GM12878 (cell line): ENCODE measurements around the gene ABHD1. TPM values are rescaled to one million over a fixed set of nuclear protein-coding genes. Genes with fewer than 3 reads are reported as not detected.

Source experiments
- ATAC-seq: fragments of 200-7000 bp; cut with Tn5 transposase; 3 replicates; pipeline ENCODE4 v1.9.1; 2020; ENCODE audit warnings: mild to moderate bottlenecking, moderate library complexity
- BruUV-seq: library from RNA; stranded (reverse); fragments of 400-500 nt; replicated peaks from 2 replicates; lab custom pipeline; 2021; lab: Mats Ljungman, UMichigan
- CTCF ChIA-PET: fragments of 300-600 bp; sonication (Branson Sonifier 250); formaldehyde crosslinking; extraction: SDS; loops from one replicate; lab custom pipeline; 2021; ENCODE audit warnings: inconsistent platforms; lab: Yijun Ruan, JAX
- POLR2A ChIA-PET: fragments of 350-600 bp; formaldehyde crosslinking; extraction: SDS; loops from one replicate; lab custom pipeline; 2021; ENCODE audit warnings: inconsistent platforms; lab: Charles Lee
- RAD21 ChIA-PET: fragments of 300-600 bp; sonication (Branson Sonifier 250); formaldehyde crosslinking; loops from one replicate; lab custom pipeline; 2023; ENCODE audit warnings: antibody characterized with exemption; ENCODE audit not compliant: unreplicated experiment; lab: Charles Lee
- SMC1A ChIA-PET: fragments of 300-600 bp; sonication (Branson Sonifier 250); formaldehyde crosslinking; loops from one replicate; lab custom pipeline; 2023; ENCODE audit not compliant: unreplicated experiment, uncharacterized antibody; lab: Charles Lee
- DNase-seq: peaks from one replicate; pipeline ENCODE4 v3.0.0-alpha.2; 2011; ENCODE audit warnings: low read depth, low spot score
- FAIRE-seq: peaks from 3 replicates; lab custom pipeline; 2011; peaks lifted over from hg19 to GRCh38; lab: Jason Lieb, UNC
- H2AFZ ChIP-seq: 2 replicates; pipeline ENCODE4 v1.6.0; 2011; ENCODE audit warnings: low read depth, low read length, control low read depth; ENCODE audit not compliant: control insufficient read depth
- H3K27ac ChIP-seq: 2 replicates; pipeline ENCODE4 v1.5.1; 2011; ENCODE audit warnings: control low read depth; ENCODE audit not compliant: control insufficient read depth, insufficient read depth
- H3K27me3 ChIP-seq, 2 experiments: replicated peaks in 1 of 2; 2 replicates each; pipeline versions ENCODE4 v1.6.0 to v1.6.1; 2011; ENCODE audit warnings: low read length in 1 of 2; ENCODE audit not compliant: control insufficient read depth in 2 of 2, insufficient read depth in 2 of 2
- H3K36me3 ChIP-seq, 2 experiments: 2 replicates each; pipeline ENCODE4 v1.5.1; 2011; ENCODE audit warnings: low read length in 1 of 2; ENCODE audit not compliant: control insufficient read depth in 2 of 2, insufficient read depth in 2 of 2
- H3K4me1 ChIP-seq: 2 replicates; pipeline ENCODE4 v1.6.1; 2011; ENCODE audit warnings: mild to moderate bottlenecking, low read length, moderate library complexity, mixed read lengths; ENCODE audit not compliant: control insufficient read depth, insufficient read depth
- H3K4me2 ChIP-seq: 2 replicates; pipeline ENCODE4 v1.6.0; 2011; ENCODE audit warnings: control low read depth; ENCODE audit not compliant: control insufficient read depth, insufficient read depth
- H3K4me3 ChIP-seq: fragments of 200-600 bp; sonication (generic); 2 replicates; pipeline ENCODE4 v1.5.1; 2016
- H3K79me2 ChIP-seq: 2 replicates; pipeline ENCODE4 v1.6.0; 2011; ENCODE audit warnings: low read length; ENCODE audit not compliant: control insufficient read depth, insufficient read depth
- H3K9ac ChIP-seq: 2 replicates; pipeline ENCODE4 v1.8.0; 2011; ENCODE audit warnings: low read length, control low read depth, mixed read lengths; ENCODE audit not compliant: control insufficient read depth, insufficient read depth
- H3K9me3 ChIP-seq: replicated peaks from 3 replicates; pipeline ENCODE4 v1.5.1; 2011; ENCODE audit warnings: mild to moderate bottlenecking, low read length; ENCODE audit not compliant: control insufficient read depth, insufficient read depth
- H4K20me1 ChIP-seq: 2 replicates; pipeline ENCODE4 v1.6.0; 2011; ENCODE audit not compliant: control insufficient read depth, insufficient read depth
- CREB1 ChIP-seq: IDR thresholded peaks from 2 replicates; pipeline ENCODE4 v1.6.1; 2012; ENCODE audit warnings: low read depth, mild to moderate bottlenecking, inconsistent platforms
- GATAD2B ChIP-seq: fragments of 450-650 bp; conservative IDR thresholded peaks from 2 replicates; pipeline ENCODE4 v1.6.1; 2017; ENCODE audit warnings: low read depth, mild to moderate bottlenecking, moderate library complexity
- HCFC1 ChIP-seq: fragments of 150-350 bp; IDR thresholded peaks from 2 replicates; pipeline ENCODE4 v1.6.1; 2014; ENCODE audit warnings: low read length
- IRF3 ChIP-seq: fragments of 450-650 bp; IDR thresholded peaks from 2 replicates; pipeline ENCODE4 v1.6.1; 2014; ENCODE audit warnings: mild to moderate bottlenecking
- MEF2A ChIP-seq: IDR thresholded peaks from 2 replicates; pipeline ENCODE4 v1.6.1; 2011; ENCODE audit warnings: low read depth, mild to moderate bottlenecking, low read length, moderate library complexity; ENCODE audit not compliant: insufficient read depth
- MXI1 ChIP-seq: fragments of 150-350 bp; IDR thresholded peaks from 2 replicates; pipeline ENCODE4 v1.6.1; 2011; ENCODE audit warnings: low read depth, mild to moderate bottlenecking, inconsistent platforms, low read length, improper control_type of control experiment
- MYC ChIP-seq: IDR thresholded peaks from 2 replicates; pipeline ENCODE4 v1.6.1; 2011; ENCODE audit warnings: mild to moderate bottlenecking, low read length, moderate library complexity, inconsistent platforms; ENCODE audit not compliant: insufficient read depth, insufficient replicate concordance, insufficient read length, severe bottlenecking
- NR2C2 ChIP-seq: IDR thresholded peaks from 2 replicates; pipeline ENCODE4 v1.6.1; 2011; ENCODE audit warnings: borderline replicate concordance, low read depth; ENCODE audit not compliant: control insufficient read depth, insufficient read length
- SIX5 ChIP-seq: IDR thresholded peaks from 2 replicates; pipeline ENCODE4 v1.6.1; 2011; ENCODE audit warnings: mild to moderate bottlenecking, low read depth, low read length, moderate library complexity; ENCODE audit not compliant: severe bottlenecking
- SMC3 ChIP-seq: IDR thresholded peaks from 2 replicates; pipeline ENCODE4 v1.6.1; 2011; ENCODE audit warnings: low read length, improper control_type of control experiment, borderline replicate concordance
- ZNF24 ChIP-seq: fragments of 450-650 bp; IDR thresholded peaks from 2 replicates; pipeline ENCODE4 v1.6.1; 2017; ENCODE audit warnings: antibody characterized with exemption, mild to moderate bottlenecking
- WGBS: methylation state at CpG from one replicate; pipeline ENCODE4 v1.1.6; 2016; ENCODE audit warnings: low lambda C conversion rate; ENCODE audit not compliant: insufficient replicate concordance, insufficient coverage; ENCODE audit errors: missing lambda C conversion rate; 5-methylcytosine and 5-hydroxymethylcytosine counted together
- in situ Hi-C: fragments of 300-500 bp; cut with MboI; formaldehyde crosslinking; loops from 9 replicates; pipeline ENCODE4 v1.14.3; 2018; ENCODE audit warnings: mixed read lengths
- intact Hi-C: fragments of 100-400 bp; cut with micrococcal nuclease; formaldehyde crosslinking; loops from one replicate; pipeline ENCODE4 v1.14.2; 2022; ENCODE audit not compliant: unreplicated experiment
- polyA plus RNA-seq, 11 experiments: library from polyadenylated mRNA; depleted of rRNA in 4 of 11; unstranded in 6 of 11; stranded (reverse) in 5 of 11; fragments of >200 nt; fragmentation: Nextera tagmentation in 4 of 11; fragmentation: Illumina TruSeq in 1 of 11; extraction: Ambion mirVana in 4 of 11; extraction: Trizol in 1 of 11; gene quantifications; 1 replicate in 1 of 11; 2 replicates in 10 of 11; pipeline versions ENCODE4 v1.2.1 to v1.2.3, GENCODE V29; 2011 to 2016; ENCODE audit warnings: inconsistent platforms in 2 of 11, missing spikeins in 2 of 11, low read depth in 1 of 11
- total RNA-seq, 4 experiments: library from RNA; depleted of rRNA in 3 of 4; stranded (reverse); fragments of >200 nt in 3 of 4; fragmentation: Illumina TruSeq in 1 of 4; extraction: Trizol in 1 of 4; gene quantifications; 2 replicates each; pipeline versions ENCODE4 v1.2.1 to v1.2.3, GENCODE V29; 2013 to 2021

ABHD1 gene
- total and polyA plus RNA-seq, 10 of the 15 experiments (the other 5 are each of a cell fraction or from before 2014, with no cell fraction given): 0.04 to 0.35 (median 0.17) TPM; not detected in 2

- Histone ChIP-seq H3K79me2 (no peaks in the 10 kb centered on the region), H3K27me3 (no peaks in the 10 kb centered on the region; a peak in 2 of 4 replicates), H4K20me1 (no peaks in the 10 kb centered on the region), H3K36me3 (no peaks in the 10 kb centered on the region), H3K4me1 (no peaks in the 10 kb centered on the region), H3K9ac (no peak overlapping the region), H3K4me3 (no peak overlapping the region), H3K4me2 (no peak overlapping the region), H3K9me3 (no peaks in the 10 kb centered on the region; the same call in 2 of the 3 replicates), H3K27ac (no peak overlapping the region), H2AFZ (no peak overlapping the region)
- TF ChIP-seq NR2C2: no peak
- TF ChIP-seq ZNF24: no peak
- TF ChIP-seq SMC3: no peak
- TF ChIP-seq MXI1: no peak
- DNase-seq: no peak
- ChIA-PET POLR2A (no interaction called here), SMC1A (interaction anchor here (0.7 kb wide), 1 partner anchor 12 kb away, joined by 3 read pairs; no protein-coding TSS in a partner anchor), CTCF (interaction anchor here (1.4 to 1.9 kb wide), 2 partner anchors 12 to 46 kb away, joined by 3 to 5 read pairs; partner anchors contain the start of gene PREB), RAD21 (no interaction called here)
- BruUV-seq: no TSS peak
- 41% methylated on average over 2 of the region's 2 CpGs for WGBS
- intact Hi-C loops (no loop called here), in situ Hi-C loops (no loop called here)
- FAIRE-seq: peak; percentile 41
- no peak for ATAC-seq
Measured at GRCh38 chr2:27145682-27146081, 22.1 kb downstream of the ABHD1 start.

- Histone ChIP-seq H3K4me3 (no peak overlapping the region), H3K9ac (no peak overlapping the region), H4K20me1 (no peaks in the 10 kb centered on the region), H3K27ac (no peak overlapping the region), H3K4me1 (no peaks in the 10 kb centered on the region), H3K79me2 (no peaks in the 10 kb centered on the region), H3K27me3 (no peaks in the 10 kb centered on the region; a peak in 2 of 4 replicates), H3K9me3 (no peaks in the 10 kb centered on the region; the same call in 2 of the 3 replicates), H2AFZ (no peak overlapping the region), H3K36me3 (no peaks in the 10 kb centered on the region), H3K4me2 (no peak overlapping the region)
- BruUV-seq: no TSS peak
- in situ Hi-C loops: no loop called here
- FAIRE-seq: no peak
- ChIA-PET CTCF (interaction anchor here (1.5 kb wide), 1 partner anchor 20 kb away, joined by 4 read pairs; no protein-coding TSS in a partner anchor), SMC1A (no interaction called here), POLR2A (no interaction called here), RAD21 (no interaction called here)
- no peak for ATAC-seq
- no peak for DNase-seq
- no peak for TF ChIP-seq HCFC1
- no peak for TF ChIP-seq IRF3
- TF ChIP-seq GATAD2B: no peak
- no peak for TF ChIP-seq SIX5
- TF ChIP-seq MYC: no peak
- no peak for TF ChIP-seq MEF2A
- no peak for TF ChIP-seq CREB1
- 64% methylated on average over 8 of the region's 8 CpGs for WGBS
- intact Hi-C loops: no loop called here
Measured at GRCh38 chr2:27147935-27148334, 24.3 kb downstream of the ABHD1 start.
